Smooth muscle cell (in vitro differentiated cells): ENCODE measurements around the gene SMAD6. TPM values are rescaled to one million over a fixed set of nuclear protein-coding genes. Genes with fewer than 3 reads are reported as not detected.

ENCODE experiments used
- DNase-seq: peaks from one replicate; lab custom pipeline; 2025; ENCODE audit not compliant: unreplicated experiment; lab: John Stamatoyannopoulos, UW
- H2AFZ ChIP-seq: fragments of 200-600 bp; sonication (generic); 2 replicates; pipeline ENCODE4 v1.6.0; 2016; ENCODE audit warnings: antibody characterized with exemption, low read depth, mild to moderate bottlenecking
- H3F3A ChIP-seq: fragments of 200-600 bp; sonication (generic); 2 replicates; pipeline ENCODE4 v1.6.0; 2017; ENCODE audit warnings: antibody characterized with exemption, low read depth
- H3K27ac ChIP-seq: fragments of 200-600 bp; sonication (generic); 2 replicates; pipeline ENCODE4 v1.5.1; 2016; ENCODE audit warnings: low read depth, mild to moderate bottlenecking
- H3K27me3 ChIP-seq: fragments of 200-600 bp; sonication (generic); 2 replicates; pipeline ENCODE4 v1.6.1; 2016; ENCODE audit warnings: low read depth, mild to moderate bottlenecking
- H3K36me3 ChIP-seq: fragments of 200-600 bp; sonication (generic); 2 replicates; pipeline ENCODE4 v1.5.1; 2016; ENCODE audit warnings: low read depth
- H3K4me1 ChIP-seq: fragments of 200-600 bp; sonication (generic); 2 replicates; pipeline ENCODE4 v1.5.1; 2016; ENCODE audit warnings: low read depth
- H3K4me2 ChIP-seq: fragments of 200-600 bp; sonication (generic); 2 replicates; pipeline ENCODE4 v1.6.0; 2016; ENCODE audit warnings: mild to moderate bottlenecking
- H3K4me3 ChIP-seq: fragments of 200-600 bp; sonication (generic); 2 replicates; pipeline ENCODE4 v1.5.1; 2016; ENCODE audit warnings: mild to moderate bottlenecking
- H3K79me2 ChIP-seq: fragments of 200-600 bp; sonication (generic); 2 replicates; pipeline ENCODE4 v1.6.0; 2016; ENCODE audit warnings: low read depth, mild to moderate bottlenecking
- H3K9ac ChIP-seq: fragments of 200-600 bp; sonication (generic); 2 replicates; pipeline ENCODE4 v1.6.0; 2016; ENCODE audit warnings: low read depth
- H3K9me3 ChIP-seq: fragments of 200-600 bp; sonication (generic); replicated peaks from 2 replicates; pipeline ENCODE4 v1.5.1; 2016; ENCODE audit warnings: low read depth
- H4K20me1 ChIP-seq: fragments of 200-600 bp; sonication (generic); 2 replicates; pipeline ENCODE4 v1.6.0; 2016; ENCODE audit warnings: low read depth
- WGBS: methylation state at CpG from one replicate; pipeline ENCODE4 v1.1.7; 2016; ENCODE audit warnings: low lambda C conversion rate; 5-methylcytosine and 5-hydroxymethylcytosine counted together
- polyA plus RNA-seq: library from polyadenylated mRNA; unstranded; fragments of >200 nt; fragmentation: Nextera tagmentation; extraction: Ambion mirVana; gene quantifications from 2 replicates; pipeline ENCODE4 v1.2.1, GENCODE V29; 2016
- total RNA-seq: library from RNA; depleted of rRNA; stranded (reverse); fragments of >200 nt; gene quantifications from 2 replicates; pipeline ENCODE4 v1.2.3, GENCODE V29; 2014
- TF ChIP-seq, protein P1 (sequence below): fragments of 200-600 bp; sonication (generic); IDR thresholded peaks from 2 replicates; pipeline ENCODE4 v1.5.1; 2017; ENCODE audit warnings: borderline replicate concordance, mild to moderate bottlenecking, antibody characterized with exemption; ENCODE audit not compliant: insufficient read depth, poor library complexity, severe bottlenecking

Gene SMAD6
- total and polyA plus RNA-seq, 2 experiments from 2014 or later, result 42.6 to 44.0 TPM

DNA sequence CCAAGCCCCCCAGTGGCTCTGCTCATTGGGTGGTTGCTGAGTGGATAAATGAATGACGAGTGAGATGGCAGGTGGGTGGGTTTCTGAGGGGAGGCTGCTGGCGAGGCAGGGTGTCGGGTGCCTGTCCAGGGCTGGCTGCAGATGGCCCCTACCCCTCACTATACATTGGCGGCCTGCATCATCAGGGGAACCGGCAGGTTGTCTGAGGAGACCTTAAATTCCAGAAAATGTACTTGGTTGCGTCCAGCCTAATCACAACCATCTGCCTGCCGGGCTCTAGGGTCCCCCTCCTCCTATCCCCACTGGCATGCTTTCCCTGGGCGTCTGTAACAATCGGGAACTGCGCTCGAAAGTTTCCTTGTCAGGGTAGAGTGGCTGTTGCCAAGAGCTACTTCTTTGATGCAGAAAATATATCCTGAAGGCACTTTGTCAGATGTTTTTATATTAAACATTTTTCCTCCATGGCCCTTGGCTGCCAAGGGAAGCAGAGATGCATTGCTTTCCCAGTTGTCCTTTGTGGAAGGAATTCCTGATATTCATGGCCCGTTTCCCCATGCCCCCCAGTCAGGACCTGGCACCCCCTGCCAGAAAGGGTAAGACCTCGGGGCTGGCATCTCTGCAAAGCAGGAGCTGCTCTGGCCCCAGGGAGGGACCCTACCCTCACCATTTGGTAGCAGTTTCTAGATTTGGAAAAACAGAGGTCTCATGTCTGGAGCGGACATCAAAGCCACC, 22.9 kb downstream of the SMAD6 start:
- 87% methylated on average over 14 of the region's 14 CpGs for WGBS
- Histone ChIP-seq H3F3A (peaks cover 51% of the 10 kb centered on the region), H3K27ac (peak overlapping the region; percentile 12), H3K4me3 (no peak overlapping the region), H3K9me3 (no peaks in the 10 kb centered on the region), H2AFZ (no peak overlapping the region), H3K9ac (no peak overlapping the region), H4K20me1 (peaks cover 100% of the 10 kb centered on the region), H3K27me3 (no peaks in the 10 kb centered on the region), H3K36me3 (no peaks in the 10 kb centered on the region), H3K79me2 (peaks cover 97% of the 10 kb centered on the region), H3K4me1 (peaks cover 13% of the 10 kb centered on the region), H3K4me2 (no peak overlapping the region)
- TF ChIP-seq, protein P1, sequence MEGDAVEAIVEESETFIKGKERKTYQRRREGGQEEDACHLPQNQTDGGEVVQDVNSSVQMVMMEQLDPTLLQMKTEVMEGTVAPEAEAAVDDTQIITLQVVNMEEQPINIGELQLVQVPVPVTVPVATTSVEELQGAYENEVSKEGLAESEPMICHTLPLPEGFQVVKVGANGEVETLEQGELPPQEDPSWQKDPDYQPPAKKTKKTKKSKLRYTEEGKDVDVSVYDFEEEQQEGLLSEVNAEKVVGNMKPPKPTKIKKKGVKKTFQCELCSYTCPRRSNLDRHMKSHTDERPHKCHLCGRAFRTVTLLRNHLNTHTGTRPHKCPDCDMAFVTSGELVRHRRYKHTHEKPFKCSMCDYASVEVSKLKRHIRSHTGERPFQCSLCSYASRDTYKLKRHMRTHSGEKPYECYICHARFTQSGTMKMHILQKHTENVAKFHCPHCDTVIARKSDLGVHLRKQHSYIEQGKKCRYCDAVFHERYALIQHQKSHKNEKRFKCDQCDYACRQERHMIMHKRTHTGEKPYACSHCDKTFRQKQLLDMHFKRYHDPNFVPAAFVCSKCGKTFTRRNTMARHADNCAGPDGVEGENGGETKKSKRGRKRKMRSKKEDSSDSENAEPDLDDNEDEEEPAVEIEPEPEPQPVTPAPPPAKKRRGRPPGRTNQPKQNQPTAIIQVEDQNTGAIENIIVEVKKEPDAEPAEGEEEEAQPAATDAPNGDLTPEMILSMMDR, result no peak
- DNase-seq, result no peak

DNA sequence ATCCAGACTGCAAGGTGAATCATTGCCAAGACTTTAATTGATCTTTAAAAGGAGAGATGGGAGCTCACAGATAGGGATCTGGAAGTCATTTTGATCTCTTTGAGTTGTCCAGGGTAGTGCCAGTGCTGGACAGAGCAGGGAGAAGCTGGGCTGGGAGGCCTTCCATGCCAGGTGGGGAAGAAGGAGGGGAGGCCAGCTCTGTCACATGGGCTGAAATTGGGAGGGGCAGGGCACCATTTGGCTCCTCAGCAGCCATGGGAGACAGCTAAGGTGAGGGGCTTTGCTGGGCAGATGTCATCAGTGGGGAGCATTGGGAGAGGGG, 23.4 kb downstream of the SMAD6 start:
- TF ChIP-seq, protein P1, result no peak
- DNase-seq, result no peak
- Histone ChIP-seq H3K79me2 (peaks cover 99% of the 10 kb centered on the region), H3K9me3 (no peaks in the 10 kb centered on the region), H3K27ac (peak overlapping the region; percentile 12), H3K27me3 (no peaks in the 10 kb centered on the region), H3F3A (peaks cover 53% of the 10 kb centered on the region), H3K4me2 (no peak overlapping the region), H3K36me3 (no peaks in the 10 kb centered on the region), H3K4me3 (no peak overlapping the region), H4K20me1 (peaks cover 100% of the 10 kb centered on the region), H3K9ac (no peak overlapping the region), H3K4me1 (peaks cover 15% of the 10 kb centered on the region), H2AFZ (no peak overlapping the region)

DNA sequence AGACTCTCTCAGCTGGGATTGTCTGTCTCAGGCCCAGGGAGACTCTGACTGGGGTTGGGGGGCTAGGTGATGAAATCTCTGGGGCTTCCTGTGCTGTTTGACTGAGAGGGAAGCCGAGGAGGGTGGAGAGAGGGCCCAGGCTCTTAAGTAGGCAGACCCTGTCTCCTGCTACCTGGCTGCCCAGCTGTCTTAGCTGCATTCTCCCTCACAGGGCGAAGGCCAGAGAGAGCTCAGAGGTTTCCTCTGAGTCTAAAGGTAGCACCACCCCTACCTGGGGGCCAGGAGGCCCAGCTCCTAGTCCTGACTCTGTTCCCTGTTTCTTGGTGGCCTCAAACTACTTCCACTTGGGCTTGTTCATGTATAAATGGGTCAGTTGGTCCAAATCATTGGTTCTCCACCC, 24.4 kb downstream of the SMAD6 start:
- peaks cover 99% of the 10 kb centered on the region for H4K20me1 ChIP-seq
- H3F3A ChIP-seq, result peaks cover 47% of the 10 kb centered on the region
- no peak overlapping the region for H3K4me2 ChIP-seq
- TF ChIP-seq, protein P1, result no peak
- no peak overlapping the region for H3K4me3 ChIP-seq
- 100% methylated on average over 2 of the region's 2 CpGs for WGBS
- no peak for DNase-seq
- no peak overlapping the region for H2AFZ ChIP-seq
- H3K9me3 ChIP-seq, result no peaks in the 10 kb centered on the region
- H3K79me2 ChIP-seq, result peaks cover 96% of the 10 kb centered on the region
- no peaks in the 10 kb centered on the region for H3K27me3 ChIP-seq
- peaks cover 15% of the 10 kb centered on the region for H3K4me1 ChIP-seq
- H3K36me3 ChIP-seq, result no peaks in the 10 kb centered on the region
- peak overlapping the region; percentile 43 for H3K27ac ChIP-seq
- H3K9ac ChIP-seq, result no peak overlapping the region
